Colonic mucosa (tissue), 4 donors: ENCODE measurements around the gene WDR82. TPM values are rescaled to one million over a fixed set of nuclear protein-coding genes. Genes with fewer than 3 reads are reported as not detected.
"Not testable (repeated sequence)": the region's sequence is repeated elsewhere in the genome, so short reads cannot be mapped to it uniquely, and the experiment has no call there.

ENCODE experiments used
- DNase-seq: peaks from one replicate; pipeline ENCODE4 v3.0.0-alpha.2; 2020
- H3K27ac ChIP-seq: fragments of 200-600 bp; one replicate; pipeline ENCODE4 v1.8.0; 2021
- H3K27me3 ChIP-seq: fragments of 200-600 bp; one replicate; pipeline ENCODE4 v1.8.0; 2021
- H3K36me3 ChIP-seq: fragments of 200-600 bp; one replicate; pipeline ENCODE4 v1.8.0; 2021
- H3K4me1 ChIP-seq: fragments of 200-600 bp; one replicate; pipeline ENCODE4 v1.8.0; 2021; ENCODE audit warnings: mild to moderate bottlenecking
- H3K4me3 ChIP-seq: fragments of 200-600 bp; one replicate; pipeline ENCODE4 v1.8.0; 2021
- H3K9ac ChIP-seq, 2 donors: one replicate each; pipeline ENCODE4 v1.7.0; 2013; ENCODE audit warnings: control low read depth in 2 of 2, low read depth in 2 of 2, low read length in 2 of 2
- H3K9me3 ChIP-seq: fragments of 200-600 bp; one replicate; pipeline ENCODE4 v1.8.0; 2021
- intact Hi-C: fragments of 100-400 bp; cut with DNase I; formaldehyde crosslinking; loops from one replicate; pipeline ENCODE4 v1.14.1; 2022
- total RNA-seq, 2 donors: library from RNA; stranded (reverse); fragmentation: NEBNext Ultra II Directional in 1 of 2; extraction: Animal tissue kit (Norgen Biotek cat#: 25700) in 1 of 2; gene quantifications; one replicate each; pipeline ENCODE4 v1.2.1, GENCODE V29; 2021
- TF ChIP-seq, protein P1 (sequence below): fragments of 200-600 bp; IDR thresholded peaks from one replicate; pipeline ENCODE4 v1.8.0; 2022; ENCODE audit warnings: antibody characterized with exemption, mild to moderate bottlenecking
- donor health status: healthy.
- donor health status: DM: no; HTN: no; CAD: no.
- donor health status: DM: no; HTN: no; CAD: no.

Gene WDR82
- total RNA-seq, 2 donors from 2014 or later = 65.7 to 67.0 TPM

DNA sequence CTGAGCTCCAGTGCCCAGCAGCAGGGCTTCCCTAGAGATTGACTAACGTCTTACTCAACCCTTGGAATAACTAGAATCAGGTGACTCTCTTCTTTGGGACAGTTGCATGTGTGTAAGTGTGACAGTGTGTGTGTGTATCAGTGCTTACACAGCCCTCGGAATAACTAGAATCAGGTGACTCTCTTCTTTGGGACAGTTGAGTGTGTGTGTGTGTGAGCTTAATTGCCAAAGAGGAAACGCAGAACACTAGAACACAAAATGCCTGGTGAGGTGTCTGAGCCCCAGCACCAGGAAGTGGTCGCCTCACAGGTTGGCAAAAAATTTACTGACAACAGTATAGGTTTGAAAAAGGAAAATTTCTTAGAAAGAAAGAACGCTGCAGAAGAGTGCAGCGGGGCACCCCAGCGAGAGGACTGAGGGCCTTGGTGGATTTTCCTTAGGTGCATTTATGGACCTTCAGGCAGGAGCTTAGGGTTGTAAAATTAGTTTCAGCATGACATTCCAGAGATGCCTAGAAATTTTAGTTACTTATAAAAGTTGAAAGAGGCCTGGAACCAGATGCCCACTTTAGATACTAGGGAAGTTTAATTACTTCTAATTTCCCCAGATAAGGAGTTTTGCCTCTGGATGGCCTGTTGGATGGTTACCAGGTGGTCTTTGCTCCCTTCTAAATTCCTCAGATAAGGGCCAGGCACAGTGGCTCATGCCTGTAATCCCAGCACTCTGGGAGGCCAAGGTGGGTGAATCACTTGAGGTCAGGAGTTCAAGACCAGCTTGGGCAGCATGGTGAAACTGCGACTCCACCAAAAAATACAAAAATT, 3.7 kb upstream of the WDR82 start:
- H3K27me3 ChIP-seq = no peaks in the 10 kb centered on the region
- no peaks in the 10 kb centered on the region for H3K9me3 ChIP-seq
- TF ChIP-seq, protein P1, sequence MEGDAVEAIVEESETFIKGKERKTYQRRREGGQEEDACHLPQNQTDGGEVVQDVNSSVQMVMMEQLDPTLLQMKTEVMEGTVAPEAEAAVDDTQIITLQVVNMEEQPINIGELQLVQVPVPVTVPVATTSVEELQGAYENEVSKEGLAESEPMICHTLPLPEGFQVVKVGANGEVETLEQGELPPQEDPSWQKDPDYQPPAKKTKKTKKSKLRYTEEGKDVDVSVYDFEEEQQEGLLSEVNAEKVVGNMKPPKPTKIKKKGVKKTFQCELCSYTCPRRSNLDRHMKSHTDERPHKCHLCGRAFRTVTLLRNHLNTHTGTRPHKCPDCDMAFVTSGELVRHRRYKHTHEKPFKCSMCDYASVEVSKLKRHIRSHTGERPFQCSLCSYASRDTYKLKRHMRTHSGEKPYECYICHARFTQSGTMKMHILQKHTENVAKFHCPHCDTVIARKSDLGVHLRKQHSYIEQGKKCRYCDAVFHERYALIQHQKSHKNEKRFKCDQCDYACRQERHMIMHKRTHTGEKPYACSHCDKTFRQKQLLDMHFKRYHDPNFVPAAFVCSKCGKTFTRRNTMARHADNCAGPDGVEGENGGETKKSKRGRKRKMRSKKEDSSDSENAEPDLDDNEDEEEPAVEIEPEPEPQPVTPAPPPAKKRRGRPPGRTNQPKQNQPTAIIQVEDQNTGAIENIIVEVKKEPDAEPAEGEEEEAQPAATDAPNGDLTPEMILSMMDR = no peak
- peak overlapping the region in 1 of 2 donors; percentile 21 for H3K9ac ChIP-seq
- DNase-seq = no peak
- H3K27ac ChIP-seq = peak overlapping the region; percentile 40
- H3K36me3 ChIP-seq = no peaks in the 10 kb centered on the region
- H3K4me1 ChIP-seq = no peaks in the 10 kb centered on the region
- intact Hi-C loops = no loop called here
- no peak overlapping the region for H3K4me3 ChIP-seq

DNA sequence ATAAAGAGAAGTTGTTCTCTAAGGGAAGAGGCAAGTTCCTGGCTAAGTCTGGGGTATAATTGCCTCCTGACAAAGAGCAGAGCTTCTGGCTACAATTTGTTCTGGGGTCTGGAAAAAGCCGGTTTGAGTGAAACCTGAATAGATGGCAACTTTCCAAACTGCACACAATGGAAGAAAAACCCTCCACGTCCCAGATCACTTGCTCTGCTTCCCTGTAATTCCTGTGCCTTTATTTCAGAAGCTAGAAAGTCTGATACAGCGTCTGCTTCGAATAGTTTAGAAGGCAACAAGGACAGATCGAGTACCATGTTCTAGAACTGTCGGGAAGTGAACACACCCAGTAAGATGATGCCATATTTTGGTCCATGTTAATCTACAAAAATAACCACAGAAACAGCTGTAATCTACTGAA, 1.6 kb upstream of the WDR82 start:
- H3K4me3 ChIP-seq = no peak overlapping the region

DNA sequence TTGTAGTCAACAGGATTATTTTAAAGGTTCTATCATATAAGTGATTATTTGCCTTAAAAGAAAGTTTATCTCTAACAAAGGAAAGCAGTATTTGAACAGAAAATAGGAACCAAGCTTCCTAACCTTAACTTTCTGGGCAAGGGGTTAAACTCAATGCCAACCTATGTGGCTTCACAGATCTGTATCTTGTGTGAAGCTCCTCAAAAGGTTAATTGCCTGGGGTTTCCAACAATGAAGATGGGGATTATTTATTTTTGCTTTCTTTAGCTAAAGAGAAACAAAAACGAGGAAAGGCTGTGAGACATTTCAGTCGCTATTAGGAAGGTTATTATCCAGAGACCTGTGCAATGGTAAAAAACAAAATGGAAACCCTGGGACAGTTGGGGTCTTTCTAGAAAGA, 1.1 kb upstream of the WDR82 start:
- H3K4me1 ChIP-seq = no peaks in the 10 kb centered on the region
- H3K4me3 ChIP-seq = peak overlapping the region; percentile 79
- no peaks in the 10 kb centered on the region for H3K9me3 ChIP-seq
- H3K9ac ChIP-seq = peak overlapping the region in 1 of 2 donors; percentile 97
- H3K27ac ChIP-seq = peak overlapping the region; percentile 98
- DNase-seq = no peak
- H3K27me3 ChIP-seq = no peaks in the 10 kb centered on the region
- intact Hi-C loops = no loop called here
- no peaks in the 10 kb centered on the region for H3K36me3 ChIP-seq
- TF ChIP-seq, protein P1 = no peak

More for the DNA sequence above, 1.6 kb upstream of the WDR82 start:
- DNase-seq = no peak
- Histone ChIP-seq H3K4me1 (no peaks in the 10 kb centered on the region), H3K9ac (peak overlapping the region in 1 of 2 donors; percentile 97), H3K36me3 (no peaks in the 10 kb centered on the region), H3K27ac (peak overlapping the region; percentile 98), H3K27me3 (no peaks in the 10 kb centered on the region), H3K9me3 (no peaks in the 10 kb centered on the region)
- TF ChIP-seq, protein P1 = no peak
- intact Hi-C loops = no loop called here

DNA sequence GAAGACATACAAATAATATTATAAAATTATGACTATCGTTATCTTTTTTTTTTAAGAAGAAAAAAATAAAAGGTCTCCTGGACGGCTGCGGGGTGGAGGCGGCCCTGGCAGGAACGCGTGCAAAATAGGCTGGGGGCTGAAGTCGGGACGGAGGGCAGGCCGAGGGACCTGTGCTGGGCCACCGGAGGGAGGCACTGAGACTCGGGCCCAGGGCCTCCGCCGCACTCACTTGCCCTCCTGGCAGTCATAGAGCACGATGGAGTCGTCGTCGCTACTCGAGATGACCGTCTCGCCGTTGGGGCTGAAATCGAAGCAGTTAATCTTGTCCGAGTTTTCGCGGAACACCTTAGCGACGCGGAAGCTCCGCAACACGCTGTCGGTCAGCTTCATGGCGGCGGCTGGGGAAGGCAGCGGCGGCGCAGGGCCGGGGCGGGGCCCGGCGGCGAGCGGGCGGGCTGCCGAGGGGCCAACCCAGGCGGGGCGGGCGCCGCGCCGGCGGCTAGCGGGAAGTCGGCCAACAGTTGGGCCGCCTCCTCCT, 408 bp downstream of the WDR82 start:
- peak overlapping the region; percentile 79 for H3K4me3 ChIP-seq
- no peaks in the 10 kb centered on the region for H3K27me3 ChIP-seq
- no peaks in the 10 kb centered on the region for H3K9me3 ChIP-seq
- peak overlapping the region; percentile 98 for H3K27ac ChIP-seq
- intact Hi-C loops = no loop called here
- no peaks in the 10 kb centered on the region for H3K4me1 ChIP-seq
- TF ChIP-seq, protein P1 = peak; percentile 24
- no peaks in the 10 kb centered on the region for H3K36me3 ChIP-seq
- peak; percentile 69 for DNase-seq
- peak overlapping the region; percentile 93 to 97 for H3K9ac ChIP-seq

DNA sequence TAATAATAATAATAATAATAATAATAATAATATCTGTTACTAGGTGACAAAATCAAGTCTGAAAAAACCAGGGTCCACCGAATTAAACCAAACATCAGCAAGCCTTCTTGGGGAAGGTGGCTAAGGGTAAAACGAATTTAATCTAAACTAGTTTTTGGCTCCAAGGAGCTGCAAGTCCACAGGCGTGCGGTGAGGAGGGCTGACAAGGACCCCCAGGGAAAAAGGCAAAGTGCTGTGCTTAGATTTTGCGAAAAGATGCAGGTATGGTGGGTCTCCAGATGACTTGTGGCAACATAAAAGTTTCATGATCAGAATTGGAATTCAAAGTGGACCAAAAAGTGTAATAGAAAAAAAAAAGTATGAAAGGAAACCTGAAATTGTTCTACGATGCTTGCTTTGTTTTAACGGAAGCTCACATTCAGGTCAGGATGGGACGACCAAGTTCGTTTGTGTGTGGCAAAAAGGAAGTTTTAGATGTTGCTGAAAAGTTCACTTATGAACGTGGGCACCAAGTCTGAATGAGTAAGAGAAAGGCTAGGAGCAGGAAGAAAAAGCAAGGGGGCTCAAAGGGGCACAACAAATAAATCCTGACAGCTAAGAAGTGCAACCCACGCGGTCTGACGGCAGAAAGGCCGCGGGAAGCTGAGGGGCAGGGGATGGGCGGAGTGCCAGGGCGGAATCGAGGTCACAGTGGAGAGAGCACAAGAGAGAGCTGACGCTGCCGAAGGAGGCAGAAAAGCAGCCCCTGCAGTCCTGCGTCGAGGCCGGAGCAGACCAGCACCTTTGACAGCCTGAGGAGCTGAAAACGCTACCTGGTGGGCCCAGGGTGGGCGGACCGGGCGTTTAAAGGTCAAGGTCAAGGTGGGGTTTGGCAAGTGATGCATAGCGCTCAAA, 1.1 kb downstream of the WDR82 start:
- DNase-seq = peak; percentile 81
- Histone ChIP-seq H3K9me3 (no peaks in the 10 kb centered on the region), H3K27ac (peak overlapping the region; percentile 98), H3K4me3 (peak overlapping the region; percentile 79), H3K36me3 (no peaks in the 10 kb centered on the region), H3K27me3 (no peaks in the 10 kb centered on the region), H3K9ac (peak overlapping the region; percentile 93 to 97), H3K4me1 (no peaks in the 10 kb centered on the region)
- intact Hi-C loops = no loop called here
- TF ChIP-seq, protein P1 = no peak

DNA sequence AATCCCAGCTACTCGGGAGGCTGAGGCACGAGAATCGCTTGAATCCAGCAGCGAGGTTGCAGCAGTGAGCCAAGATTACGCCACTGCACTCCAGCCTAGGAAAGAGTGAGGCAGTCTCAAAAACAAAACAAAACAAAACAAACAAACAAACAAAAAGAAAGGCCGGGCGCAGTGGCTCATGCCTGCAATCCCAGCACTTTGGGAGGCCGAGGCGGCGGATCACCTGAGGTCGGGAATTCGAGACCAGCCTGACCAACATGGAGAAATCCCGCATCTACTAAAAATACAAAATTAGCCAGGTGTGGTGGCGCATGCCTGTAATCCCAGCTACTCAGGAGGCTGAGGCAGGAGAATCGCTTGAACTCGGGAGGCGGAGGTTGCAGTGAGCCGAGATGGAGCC, 3.7 kb downstream of the WDR82 start:
- H3K27me3 ChIP-seq, H3K9me3 ChIP-seq, DNase-seq, H3K9ac ChIP-seq, H3K27ac ChIP-seq, H3K4me3 ChIP-seq, H3K4me1 ChIP-seq, H3K36me3 ChIP-seq: not testable (repeated sequence)
- intact Hi-C loops = loop anchor here (5.0 kb wide), 1 partner anchor 37 kb away; the partner anchor contains the start of gene TWF2
